ENCODE data around the gene F2RL2.

Gene F2RL2

GRCh38 chr5:76594107-76594506, 29.1 kb downstream of the F2RL2 start:
- DNase-seq = no peak
- Histone ChIP-seq H3K27me3 (replicated peaks) (no peaks in the 10 kb centered on the region), H3K36me3 (replicated peaks) (no peaks in the 10 kb centered on the region), H3K27ac (no peak overlapping the region), H3K4me3 (ENCODE audit: low read depth, low read length) (no peak overlapping the region)
- no peak for TF ChIP-seq CTCF (IDR thresholded peaks at IDR 0.05; ENCODE audit: low read depth, low read length, missing control alignments)
- in situ Hi-C loops (cut with HindIII; ENCODE audit: low pct_ligation_motif_present, low sequenced_read_pairs) = no loop called here

GRCh38 chr5:76592692-76593091, 30.5 kb downstream of the F2RL2 start:
- no peak overlapping the region for H3K27ac ChIP-seq
- in situ Hi-C loops (cut with HindIII; ENCODE audit: low pct_ligation_motif_present, low sequenced_read_pairs) = no loop called here
- H3K27me3 ChIP-seq (replicated peaks) = no peaks in the 10 kb centered on the region
- TF ChIP-seq CTCF (IDR thresholded peaks at IDR 0.05; ENCODE audit: low read depth, low read length, missing control alignments) = no peak
- H3K4me3 ChIP-seq (ENCODE audit: low read depth, low read length) = no peak overlapping the region
- no peaks in the 10 kb centered on the region for H3K36me3 ChIP-seq (replicated peaks)
- no peak for DNase-seq

- Histone ChIP-seq H3K27ac (no peak overlapping the region), H3K4me3 (ENCODE audit: low read depth, low read length) (no peak overlapping the region), H3K36me3 (replicated peaks) (no peaks in the 10 kb centered on the region), H3K27me3 (replicated peaks) (no peaks in the 10 kb centered on the region)
- in situ Hi-C loops (cut with HindIII; ENCODE audit: low pct_ligation_motif_present, low sequenced_read_pairs) = no loop called here
- TF ChIP-seq CTCF (IDR thresholded peaks at IDR 0.05; ENCODE audit: low read depth, low read length, missing control alignments) = no peak
- no peak for DNase-seq
Measured at GRCh38 chr5:76591366-76591765, 31.8 kb downstream of the F2RL2 start.

DNA sequence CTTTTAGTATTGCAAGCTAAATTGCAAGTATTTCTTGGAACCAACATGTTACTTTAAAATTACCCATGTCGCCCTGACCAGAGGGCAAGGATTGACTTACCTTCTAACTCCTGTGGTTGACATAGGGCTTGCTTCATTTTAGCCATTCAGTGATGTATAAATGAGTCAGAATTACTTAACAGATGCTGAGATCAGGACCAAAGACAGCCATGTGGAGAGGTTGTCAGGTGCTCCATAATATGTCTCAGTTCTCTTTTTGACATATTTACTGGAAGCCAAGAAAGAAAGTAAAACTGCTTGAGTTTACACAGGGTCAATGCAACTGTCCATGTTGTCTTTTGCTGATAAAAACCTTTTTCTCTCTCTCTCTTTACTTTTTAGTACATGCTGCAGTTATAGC, 33.2 kb downstream of the F2RL2 start:
- Histone ChIP-seq H3K36me3 (replicated peaks) (no peaks in the 10 kb centered on the region), H3K27me3 (replicated peaks) (no peaks in the 10 kb centered on the region), H3K27ac (no peak overlapping the region), H3K4me3 (ENCODE audit: low read depth, low read length) (no peak overlapping the region)
- TF ChIP-seq CTCF (IDR thresholded peaks at IDR 0.05; ENCODE audit: low read depth, low read length, missing control alignments) = no peak
- in situ Hi-C loops (cut with HindIII; ENCODE audit: low pct_ligation_motif_present, low sequenced_read_pairs) = no loop called here
- DNase-seq = no peak

GRCh38 chr5:76586531-76586930, 36.7 kb downstream of the F2RL2 start:
- in situ Hi-C loops (cut with HindIII; ENCODE audit: low pct_ligation_motif_present, low sequenced_read_pairs) = no loop called here
- H3K36me3 ChIP-seq (replicated peaks) = no peaks in the 10 kb centered on the region
- DNase-seq = no peak

More at GRCh38 chr5:76586531-76586930, 36.7 kb downstream of the F2RL2 start:
- no peak overlapping the region for H3K27ac ChIP-seq
- H3K27me3 ChIP-seq (replicated peaks) = no peaks in the 10 kb centered on the region
- no peak for TF ChIP-seq CTCF (IDR thresholded peaks at IDR 0.05; ENCODE audit: low read depth, low read length, missing control alignments)
- no peak overlapping the region for H3K4me3 ChIP-seq (ENCODE audit: low read depth, low read length)
